ENCODE measurements around the gene CFLAR. TPM values are rescaled to one million over a fixed set of nuclear protein-coding genes. Genes with fewer than 3 reads are reported as not detected.

Gene CFLAR
- total and polyA plus RNA-seq, 9 of the 15 experiments (the other 6 are each of a cell fraction or from before 2014, with no cell fraction given), result 27.5 to 102 (median 54.0) TPM

- TF ChIP-seq ARID4B (CRISPR knock-in tag; IDR thresholded peaks at IDR 0.05) (peak; percentile 39; the same call in 1 of the 2 replicates), HNRNPL (IDR thresholded peaks at IDR 0.05; ENCODE audit: low read depth, low read length) (peak; percentile 66; the same call in 1 of the 2 replicates), TGIF2 (CRISPR knock-in tag; IDR thresholded peaks at IDR 0.05) (no peak), ZNF717 (CRISPR knock-in tag; IDR thresholded peaks at IDR 0.05) (0 out of 2 replicates have a peak, but pooled peaks have one; percentile 42), ZNF766 (CRISPR knock-in tag; conservative IDR thresholded peaks at IDR 0.05) (peak; percentile 68), CBFA2T2 (conservative IDR thresholded peaks at IDR 0.05) (0 out of 2 replicates have a peak, but pooled peaks have one; percentile 3), CCNT2 (IDR thresholded peaks at IDR 0.05; ENCODE audit: borderline replicate concordance, extremely low read depth, insufficient read length, low read depth, low read length) (peak; percentile 86), ZNF316 (IDR thresholded peaks at IDR 0.05) (peak; percentile 50; the same call in 1 of the 2 replicates), HEY1 (CRISPR knock-in tag; IDR thresholded peaks at IDR 0.05; ENCODE audit: borderline replicate concordance) (no peak), RNF219 (CRISPR knock-in tag; IDR thresholded peaks at IDR 0.05) (no peak), ZNF146 (CRISPR knock-in tag; IDR thresholded peaks at IDR 0.05; ENCODE audit: unreplicated experiment) (no peak), ZNF639 (CRISPR knock-in tag; conservative IDR thresholded peaks at IDR 0.05 in 1 of 2, IDR thresholded peaks at IDR 0.05 in 1 of 2) (peak in 1 of 2 experiments; percentile 23; a peak in 1 of 4 replicates), TBP (optimal IDR thresholded peaks at IDR 0.05; ENCODE audit: low read depth, low read length) (peak; percentile 66)
- TF ChIP-seq, protein P1, sequence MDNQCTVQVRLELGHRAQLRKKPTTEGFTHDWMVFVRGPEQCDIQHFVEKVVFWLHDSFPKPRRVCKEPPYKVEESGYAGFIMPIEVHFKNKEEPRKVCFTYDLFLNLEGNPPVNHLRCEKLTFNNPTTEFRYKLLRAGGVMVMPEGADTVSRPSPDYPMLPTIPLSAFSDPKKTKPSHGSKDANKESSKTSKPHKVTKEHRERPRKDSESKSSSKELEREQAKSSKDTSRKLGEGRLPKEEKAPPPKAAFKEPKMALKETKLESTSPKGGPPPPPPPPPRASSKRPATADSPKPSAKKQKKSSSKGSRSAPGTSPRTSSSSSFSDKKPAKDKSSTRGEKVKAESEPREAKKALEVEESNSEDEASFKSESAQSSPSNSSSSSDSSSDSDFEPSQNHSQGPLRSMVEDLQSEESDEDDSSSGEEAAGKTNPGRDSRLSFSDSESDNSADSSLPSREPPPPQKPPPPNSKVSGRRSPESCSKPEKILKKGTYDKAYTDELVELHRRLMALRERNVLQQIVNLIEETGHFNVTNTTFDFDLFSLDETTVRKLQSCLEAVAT (IDR thresholded peaks at IDR 0.05), result peak in 1 of 2 experiments; percentile 8; a peak in 2 of 4 replicates
- TF ChIP-seq, protein P2, sequence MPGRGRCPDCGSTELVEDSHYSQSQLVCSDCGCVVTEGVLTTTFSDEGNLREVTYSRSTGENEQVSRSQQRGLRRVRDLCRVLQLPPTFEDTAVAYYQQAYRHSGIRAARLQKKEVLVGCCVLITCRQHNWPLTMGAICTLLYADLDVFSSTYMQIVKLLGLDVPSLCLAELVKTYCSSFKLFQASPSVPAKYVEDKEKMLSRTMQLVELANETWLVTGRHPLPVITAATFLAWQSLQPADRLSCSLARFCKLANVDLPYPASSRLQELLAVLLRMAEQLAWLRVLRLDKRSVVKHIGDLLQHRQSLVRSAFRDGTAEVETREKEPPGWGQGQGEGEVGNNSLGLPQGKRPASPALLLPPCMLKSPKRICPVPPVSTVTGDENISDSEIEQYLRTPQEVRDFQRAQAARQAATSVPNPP (IDR thresholded peaks at IDR 0.05; ENCODE audit: borderline replicate concordance, insufficient read depth, insufficient read length), result no peak
These were observed at the start of gene CFLAR (continued) for GRCh38 chr2:201116115-201116958.

Measured in K562 (cell line).